ENCODE measurements around the gene PGGHG.
"Not testable (repeated sequence)": the region's sequence is repeated elsewhere in the genome, so short reads cannot be mapped to it uniquely, and the experiment has no call there.

PGGHG gene

GRCh38 chr11:324593-325517 lies 35.9 kb downstream of the PGGHG start:
- H3K9ac ChIP-seq (ENCODE audit: low read length in 5 of 5), result peak overlapping the region in 1 of 5 donors; percentile 28
- H3K27me3 ChIP-seq (ENCODE audit: control insufficient read depth in 5 of 5, insufficient read depth in 4 of 5, low read length in 5 of 5); H3K27ac ChIP-seq (ENCODE audit: low read depth, low read length); H3K4me3 ChIP-seq (ENCODE audit: low read depth in 1 of 5, low read length in 5 of 5); H3K36me3 ChIP-seq (ENCODE audit: control insufficient read depth in 5 of 5, insufficient read depth in 5 of 5, low read length in 5 of 5); H3K9me3 ChIP-seq (ENCODE audit: control insufficient read depth in 5 of 5, low read length in 5 of 5): not testable (repeated sequence)
- H3K4me1 ChIP-seq (ENCODE audit: control insufficient read depth in 5 of 5, insufficient read depth in 5 of 5, low read length in 5 of 5), result peaks cover 3 to 44% (median 35%) of the 10 kb centered on the region in 5 donors

- H3K27ac ChIP-seq (ENCODE audit: low read depth, low read length), result peak overlapping the region; percentile 78
- peaks cover 3 to 37% (median 35%) of the 10 kb centered on the region in 5 donors for H3K4me1 ChIP-seq (ENCODE audit: control insufficient read depth in 5 of 5, insufficient read depth in 5 of 5, low read length in 5 of 5)
- H3K4me3 ChIP-seq (ENCODE audit: low read depth in 1 of 5, low read length in 5 of 5), result peak overlapping the region in 1 of 5 donors; percentile 29
- no peaks in the 10 kb centered on the region for H3K27me3 ChIP-seq (ENCODE audit: control insufficient read depth in 5 of 5, insufficient read depth in 4 of 5, low read length in 5 of 5)
- H3K36me3 ChIP-seq (ENCODE audit: control insufficient read depth in 5 of 5, insufficient read depth in 5 of 5, low read length in 5 of 5), result no peaks in the 10 kb centered on the region
- no peaks in the 10 kb centered on the region for H3K9me3 ChIP-seq (ENCODE audit: control insufficient read depth in 5 of 5, low read length in 5 of 5)
- peak overlapping the region in 3 of 5 donors; percentile 31 to 78 (median 66) for H3K9ac ChIP-seq (ENCODE audit: low read length in 5 of 5)
Measured at GRCh38 chr11:325796-326591, 37.1 kb downstream of the PGGHG start.

GRCh38 chr11:326592-326841 lies 37.6 kb downstream of the PGGHG start:
- Histone ChIP-seq H3K27ac (ENCODE audit: low read depth, low read length) (peak overlapping the region; percentile 78), H3K4me3 (ENCODE audit: low read depth in 1 of 5, low read length in 5 of 5) (peak overlapping the region in 2 of 5 donors; percentile 29 to 44), H3K4me1 (ENCODE audit: control insufficient read depth in 5 of 5, insufficient read depth in 5 of 5, low read length in 5 of 5) (peaks cover 3 to 36% (median 35%) of the 10 kb centered on the region in 5 donors), H3K9me3 (ENCODE audit: control insufficient read depth in 5 of 5, low read length in 5 of 5) (no peaks in the 10 kb centered on the region), H3K27me3 (ENCODE audit: control insufficient read depth in 5 of 5, insufficient read depth in 4 of 5, low read length in 5 of 5) (no peaks in the 10 kb centered on the region), H3K9ac (ENCODE audit: low read length in 5 of 5) (peak overlapping the region in 4 of 5 donors; percentile 0 to 78 (median 48)), H3K36me3 (ENCODE audit: control insufficient read depth in 5 of 5, insufficient read depth in 5 of 5, low read length in 5 of 5) (no peaks in the 10 kb centered on the region)

- Histone ChIP-seq H3K9ac (ENCODE audit: low read length in 5 of 5) (peak overlapping the region; percentile 0 to 78 (median 31)), H3K27me3 (ENCODE audit: control insufficient read depth in 5 of 5, insufficient read depth in 4 of 5, low read length in 5 of 5) (no peaks in the 10 kb centered on the region), H3K36me3 (ENCODE audit: control insufficient read depth in 5 of 5, insufficient read depth in 5 of 5, low read length in 5 of 5) (no peaks in the 10 kb centered on the region), H3K4me3 (ENCODE audit: low read depth in 1 of 5, low read length in 5 of 5) (peak overlapping the region in 4 of 5 donors; percentile 29 to 48 (median 42)), H3K4me1 (ENCODE audit: control insufficient read depth in 5 of 5, insufficient read depth in 5 of 5, low read length in 5 of 5) (peaks cover 3 to 36% (median 35%) of the 10 kb centered on the region in 5 donors), H3K27ac (ENCODE audit: low read depth, low read length) (peak overlapping the region; percentile 78), H3K9me3 (ENCODE audit: control insufficient read depth in 5 of 5, low read length in 5 of 5) (no peaks in the 10 kb centered on the region)
Measured at GRCh38 chr11:326842-327580, 38.1 kb downstream of the PGGHG start.

GRCh38 chr11:327581-327923 lies 38.6 kb downstream of the PGGHG start:
- H3K36me3 ChIP-seq (ENCODE audit: control insufficient read depth in 5 of 5, insufficient read depth in 5 of 5, low read length in 5 of 5), result no peaks in the 10 kb centered on the region
- no peaks in the 10 kb centered on the region for H3K27me3 ChIP-seq (ENCODE audit: control insufficient read depth in 5 of 5, insufficient read depth in 4 of 5, low read length in 5 of 5)
- H3K4me3 ChIP-seq (ENCODE audit: low read depth in 1 of 5, low read length in 5 of 5), result peak overlapping the region in 3 of 5 donors; percentile 29 to 48 (median 44)
- peak overlapping the region; percentile 78 for H3K27ac ChIP-seq (ENCODE audit: low read depth, low read length)
- no peaks in the 10 kb centered on the region for H3K9me3 ChIP-seq (ENCODE audit: control insufficient read depth in 5 of 5, low read length in 5 of 5)
- H3K9ac ChIP-seq (ENCODE audit: low read length in 5 of 5), result peak overlapping the region; percentile 0 to 78 (median 31)
- H3K4me1 ChIP-seq (ENCODE audit: control insufficient read depth in 5 of 5, insufficient read depth in 5 of 5, low read length in 5 of 5), result peaks cover 3 to 36% (median 35%) of the 10 kb centered on the region in 5 donors

GRCh38 chr11:328012-328411 lies 39.1 kb downstream of the PGGHG start:
- Histone ChIP-seq H3K36me3 (ENCODE audit: control insufficient read depth in 5 of 5, insufficient read depth in 5 of 5, low read length in 5 of 5) (no peaks in the 10 kb centered on the region), H3K4me1 (ENCODE audit: control insufficient read depth in 5 of 5, insufficient read depth in 5 of 5, low read length in 5 of 5) (peaks cover 3 to 36% (median 35%) of the 10 kb centered on the region in 5 donors), H3K27me3 (ENCODE audit: control insufficient read depth in 5 of 5, insufficient read depth in 4 of 5, low read length in 5 of 5) (no peaks in the 10 kb centered on the region), H3K4me3 (ENCODE audit: low read depth in 1 of 5, low read length in 5 of 5) (no peak overlapping the region), H3K9ac (ENCODE audit: low read length in 5 of 5) (no peak overlapping the region), H3K27ac (ENCODE audit: low read depth, low read length) (no peak overlapping the region), H3K9me3 (ENCODE audit: control insufficient read depth in 5 of 5, low read length in 5 of 5) (no peaks in the 10 kb centered on the region)

- H3K27ac ChIP-seq (ENCODE audit: low read depth, low read length); H3K4me3 ChIP-seq (ENCODE audit: low read depth in 1 of 5, low read length in 5 of 5): not testable (repeated sequence)
Measured at GRCh38 chr11:328516-329100, 39.7 kb downstream of the PGGHG start.

GRCh38 chr11:329886-330253 lies 40.9 kb downstream of the PGGHG start:
- H3K27ac ChIP-seq (ENCODE audit: low read depth, low read length), result no peak overlapping the region
- no peaks in the 10 kb centered on the region for H3K9me3 ChIP-seq (ENCODE audit: control insufficient read depth in 5 of 5, low read length in 5 of 5)
- H3K27me3 ChIP-seq (ENCODE audit: control insufficient read depth in 5 of 5, insufficient read depth in 4 of 5, low read length in 5 of 5), result no peaks in the 10 kb centered on the region
- no peak overlapping the region for H3K9ac ChIP-seq (ENCODE audit: low read length in 5 of 5)
- no peaks in the 10 kb centered on the region for H3K36me3 ChIP-seq (ENCODE audit: control insufficient read depth in 5 of 5, insufficient read depth in 5 of 5, low read length in 5 of 5)
- H3K4me3 ChIP-seq (ENCODE audit: low read depth in 1 of 5, low read length in 5 of 5), result no peak overlapping the region
- peaks cover 3 to 32% (median 30%) of the 10 kb centered on the region in 5 donors for H3K4me1 ChIP-seq (ENCODE audit: control insufficient read depth in 5 of 5, insufficient read depth in 5 of 5, low read length in 5 of 5)

More at GRCh38 chr11:328516-329100, 39.7 kb downstream of the PGGHG start:
- H3K9me3 ChIP-seq (ENCODE audit: control insufficient read depth in 5 of 5, low read length in 5 of 5); H3K36me3 ChIP-seq (ENCODE audit: control insufficient read depth in 5 of 5, insufficient read depth in 5 of 5, low read length in 5 of 5); H3K9ac ChIP-seq (ENCODE audit: low read length in 5 of 5); H3K27me3 ChIP-seq (ENCODE audit: control insufficient read depth in 5 of 5, insufficient read depth in 4 of 5, low read length in 5 of 5): not testable (repeated sequence)
- H3K4me1 ChIP-seq (ENCODE audit: control insufficient read depth in 5 of 5, insufficient read depth in 5 of 5, low read length in 5 of 5), result peaks cover 3 to 36% (median 35%) of the 10 kb centered on the region in 5 donors

- Histone ChIP-seq H3K9ac (ENCODE audit: low read length in 5 of 5) (no peak overlapping the region), H3K4me1 (ENCODE audit: control insufficient read depth in 5 of 5, insufficient read depth in 5 of 5, low read length in 5 of 5) (peaks cover 3 to 31% (median 28%) of the 10 kb centered on the region in 5 donors), H3K9me3 (ENCODE audit: control insufficient read depth in 5 of 5, low read length in 5 of 5) (no peaks in the 10 kb centered on the region), H3K36me3 (ENCODE audit: control insufficient read depth in 5 of 5, insufficient read depth in 5 of 5, low read length in 5 of 5) (no peaks in the 10 kb centered on the region), H3K4me3 (ENCODE audit: low read depth in 1 of 5, low read length in 5 of 5) (no peak overlapping the region), H3K27ac (ENCODE audit: low read depth, low read length) (no peak overlapping the region), H3K27me3 (ENCODE audit: control insufficient read depth in 5 of 5, insufficient read depth in 4 of 5, low read length in 5 of 5) (no peaks in the 10 kb centered on the region)
Measured at GRCh38 chr11:330307-330693, 41.4 kb downstream of the PGGHG start.

All from subcutaneous abdominal adipose tissue (tissue), 5 donors.